Keratinocyte (primary cell): ENCODE measurements around the gene WDR82. TPM values are rescaled to one million over a fixed set of nuclear protein-coding genes. Genes with fewer than 3 reads are reported as not detected.
"Not testable (repeated sequence)": the region's sequence is repeated elsewhere in the genome, so short reads cannot be mapped to it uniquely, and the experiment has no call there.

Source experiments
- DNase-seq: peaks from one replicate; pipeline ENCODE4 v3.0.0-alpha.2; 2011; ENCODE audit warnings: low read depth, missing footprints, low spot score
- FAIRE-seq: peaks from 2 replicates; lab custom pipeline; 2011; peaks lifted over from hg19 to GRCh38; lab: Jason Lieb, UNC
- H2AFZ ChIP-seq: 2 replicates; pipeline ENCODE4 v1.6.0; 2012; ENCODE audit warnings: low read length, control low read depth, inconsistent platforms; ENCODE audit not compliant: control insufficient read depth
- H3K27ac ChIP-seq: 2 replicates; pipeline ENCODE4 v1.5.1; 2011; ENCODE audit warnings: low read length; ENCODE audit not compliant: control insufficient read depth, insufficient read depth
- H3K27me3 ChIP-seq: 3 replicates; pipeline ENCODE4 v1.6.0; 2011; ENCODE audit warnings: low read length; ENCODE audit not compliant: control insufficient read depth, insufficient read depth; ENCODE audit errors: extremely low read depth
- H3K36me3 ChIP-seq, 2 experiments: 2 replicates in 1 of 2; 3 replicates in 1 of 2; pipeline ENCODE4 v1.5.1; 2011; ENCODE audit warnings: low read length in 2 of 2, mild to moderate bottlenecking in 1 of 2; ENCODE audit not compliant: control insufficient read depth in 2 of 2, insufficient read depth in 2 of 2; ENCODE audit errors: extremely low read depth in 1 of 2
- H3K4me1 ChIP-seq: 3 replicates; pipeline ENCODE4 v1.5.1; 2011; ENCODE audit warnings: low read length; ENCODE audit not compliant: control insufficient read depth, insufficient read depth; ENCODE audit errors: extremely low read depth
- H3K4me2 ChIP-seq: 3 replicates; pipeline ENCODE4 v1.6.0; 2011; ENCODE audit warnings: low read depth, low read length; ENCODE audit not compliant: control insufficient read depth, insufficient read depth; ENCODE audit errors: extremely low read depth
- H3K4me3 ChIP-seq, 3 experiments: fragments of 200-600 bp in 1 of 3; sonication (generic) in 1 of 3; 2 replicates in 2 of 3; 3 replicates in 1 of 3; pipeline ENCODE4 v1.5.1; 2011 to 2016; ENCODE audit warnings: low read length in 3 of 3, mild to moderate bottlenecking in 3 of 3, control low read depth in 2 of 3, inconsistent platforms in 1 of 3, low read depth in 1 of 3, mixed read lengths in 1 of 3, mixed run types in 1 of 3, moderate library complexity in 1 of 3; ENCODE audit not compliant: control insufficient read depth in 2 of 3, insufficient read depth in 2 of 3; ENCODE audit errors: extremely low read depth in 1 of 3
- H3K79me2 ChIP-seq: 2 replicates; pipeline ENCODE4 v1.6.0; 2012; ENCODE audit warnings: low read length; ENCODE audit not compliant: control insufficient read depth, insufficient read depth
- H3K9ac ChIP-seq: 3 replicates; pipeline ENCODE4 v1.6.0; 2011; ENCODE audit warnings: low read length; ENCODE audit not compliant: control insufficient read depth, insufficient read depth; ENCODE audit errors: extremely low read depth
- H3K9me1 ChIP-seq: 3 replicates; pipeline ENCODE4 v1.6.0; 2011; ENCODE audit warnings: low read length; ENCODE audit not compliant: control insufficient read depth, insufficient read depth; ENCODE audit errors: extremely low read depth
- H3K9me3 ChIP-seq: 2 replicates; pipeline ENCODE4 v1.5.1; 2012; ENCODE audit warnings: low read depth, low read length; ENCODE audit not compliant: control insufficient read depth
- H4K20me1 ChIP-seq: 3 replicates; pipeline ENCODE4 v1.6.0; 2011; ENCODE audit warnings: low read length; ENCODE audit not compliant: control insufficient read depth, insufficient read depth; ENCODE audit errors: extremely low read depth
- CTCF ChIP-seq, 3 experiments: IDR thresholded peaks in 1 of 3; conservative IDR thresholded peaks in 1 of 3; optimal IDR thresholded peaks in 1 of 3; 2 replicates in 2 of 3; 3 replicates in 1 of 3; pipeline versions ENCODE3 to v1.5.1; 2011; ENCODE audit warnings: low read length in 3 of 3, mild to moderate bottlenecking in 3 of 3, moderate library complexity in 2 of 3, control low read depth in 1 of 3, inconsistent platforms in 1 of 3; ENCODE audit not compliant: insufficient read depth in 2 of 3; ENCODE audit errors: extremely low read depth in 1 of 3
- EZH2 ChIP-seq: IDR thresholded peaks from one replicate; pipeline ENCODE4 v1.6.1; 2012; ENCODE audit warnings: inconsistent platforms, mild to moderate bottlenecking, low read length, moderate library complexity
- dilution Hi-C: fragments of 300-500 bp; cut with MboI; formaldehyde crosslinking; loops from one replicate; pipeline ENCODE4 v1.7.0; 2020; ENCODE audit warnings: low sequenced_read_pairs; ENCODE audit not compliant: extremely low pct_ligation_motif_present
- polyA plus RNA-seq, 5 experiments: library from polyadenylated mRNA; depleted of rRNA in 3 of 5; stranded (reverse) in 3 of 5; stranded (forward) in 1 of 5; unstranded in 1 of 5; fragments of >200 nt; gene quantifications; 1 replicate in 1 of 5; 2 replicates in 3 of 5; 3 replicates in 1 of 5; pipeline versions ENCODE4 v1.2.1 to v1.2.3, GENCODE V29; 2011 to 2012; ENCODE audit warnings: missing spikeins in 2 of 5, low read depth in 1 of 5, low replicate concordance in 1 of 5

The WDR82 gene
- polyA plus RNA-seq, 1 donor (not counting 4 experiments of a cell fraction or from before 2014, with no cell fraction given), result 75.1 TPM

- Histone ChIP-seq H3K79me2 (peaks cover 59% of the 10 kb centered on the region), H3K27me3 (no peaks in the 10 kb centered on the region), H3K4me2 (peak overlapping the region; percentile 98), H2AFZ (no peak overlapping the region), H3K9ac (peak overlapping the region; percentile 98), H3K9me3 (no peaks in the 10 kb centered on the region), H4K20me1 (peaks cover 7% of the 10 kb centered on the region), H3K4me1 (peaks cover 19% of the 10 kb centered on the region), H3K36me3 (peaks cover 1 to 11% of the 10 kb centered on the region in 2 experiments), H3K27ac (peak overlapping the region; percentile 93), H3K9me1 (no peaks in the 10 kb centered on the region), H3K4me3 (peak overlapping the region; percentile 80 to 95 (median 86))
- dilution Hi-C loops, result no loop called here
- TF ChIP-seq CTCF (optimal IDR thresholded peaks at IDR 0.05 in 1 of 3, IDR thresholded peaks at IDR 0.05 in 1 of 3, conservative IDR thresholded peaks at IDR 0.05 in 1 of 3; ENCODE audit: extremely low read depth in 1 of 3, insufficient read depth in 2 of 3, low read length in 3 of 3) (no peak), EZH2 (no peak)
- DNase-seq (no peak), FAIRE-seq (no peak)
These were observed 1.1 kb downstream of the WDR82 start for GRCh38 chr3:52277071-52277964.

- H4K20me1 ChIP-seq, DNase-seq, H3K27ac ChIP-seq, FAIRE-seq, dilution Hi-C loops, H3K9me3 ChIP-seq, H3K4me2 ChIP-seq, H3K9me1 ChIP-seq, H3K4me3 ChIP-seq, H2AFZ ChIP-seq, H3K9ac ChIP-seq, H3K27me3 ChIP-seq: not testable (repeated sequence)
- H3K36me3 ChIP-seq, result peaks cover 3 to 14% of the 10 kb centered on the region in 2 experiments
- peaks cover 15% of the 10 kb centered on the region for H3K4me1 ChIP-seq
- H3K79me2 ChIP-seq, result peaks cover 82% of the 10 kb centered on the region
These were observed 3.7 kb downstream of the WDR82 start for GRCh38 chr3:52274781-52275180.
